T follicular helper cell (primary cell): Measurements from ENCODE around the gene HOXB13.

Experiments used
- DNase-seq: peaks from one replicate; pipeline ENCODE4 v3.0.0-alpha.2; 2020; ENCODE audit warnings: low read depth
- total RNA-seq, 2 experiments: gene quantifications; one replicate each; lab custom pipeline; 2026; lab: John Stamatoyannopoulos, UW

HOXB13 gene
- 0.06 to 0.09 reads per million in 2 experiments for total RNA-seq

GRCh38 chr17:48728232-48729231 is at the start of gene HOXB13:
TSS of gene HOXB13 (minus strand) at chr17:48728750. CDS start at chr17:48728593, 157 bp downstream.
- DNase-seq, result peak; percentile 24

GRCh38 chr17:48776602-48777001 is 48.1 kb upstream of the HOXB13 start:
- DNase-seq, result no peak

DNA sequence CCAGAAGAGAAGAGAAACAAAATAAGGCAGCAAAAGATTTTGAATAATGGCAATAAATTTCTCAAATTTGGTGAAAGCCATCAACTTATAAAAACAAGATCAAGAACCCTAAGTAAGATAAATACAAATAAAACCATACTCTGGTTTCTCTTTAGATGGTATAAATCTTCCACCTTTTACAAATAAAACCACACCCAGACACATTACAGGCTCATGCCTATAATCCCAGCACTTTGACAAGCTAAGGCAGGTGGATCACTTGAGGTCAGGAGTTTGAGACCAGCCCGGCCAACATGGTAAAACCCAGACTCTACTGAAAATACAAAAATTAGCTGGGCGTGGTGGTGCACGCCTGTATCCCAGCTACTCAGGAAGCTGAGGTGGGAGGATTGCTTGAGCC is 44.7 kb upstream of the HOXB13 start:
- no peak for DNase-seq

DNA sequence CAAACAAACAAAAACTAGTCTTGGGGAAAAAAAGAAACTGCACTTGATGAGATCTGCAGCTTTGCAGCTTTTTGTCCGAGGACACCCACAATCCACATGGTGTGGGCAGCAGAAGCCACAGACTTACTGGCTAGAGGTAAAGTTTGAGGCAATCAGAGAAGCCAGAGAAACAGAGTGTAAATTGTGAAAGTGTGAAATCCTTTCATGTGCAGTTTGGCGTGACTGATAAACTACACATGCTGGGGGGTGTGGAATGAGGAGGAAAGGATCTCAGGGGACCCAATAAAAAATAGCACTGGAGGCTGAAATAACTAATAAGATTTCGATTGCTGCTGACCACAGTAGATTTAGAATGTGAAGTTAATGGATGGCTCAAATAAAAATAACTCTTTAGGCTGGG is 42.4 kb upstream of the HOXB13 start:
- DNase-seq, result no peak

DNA sequence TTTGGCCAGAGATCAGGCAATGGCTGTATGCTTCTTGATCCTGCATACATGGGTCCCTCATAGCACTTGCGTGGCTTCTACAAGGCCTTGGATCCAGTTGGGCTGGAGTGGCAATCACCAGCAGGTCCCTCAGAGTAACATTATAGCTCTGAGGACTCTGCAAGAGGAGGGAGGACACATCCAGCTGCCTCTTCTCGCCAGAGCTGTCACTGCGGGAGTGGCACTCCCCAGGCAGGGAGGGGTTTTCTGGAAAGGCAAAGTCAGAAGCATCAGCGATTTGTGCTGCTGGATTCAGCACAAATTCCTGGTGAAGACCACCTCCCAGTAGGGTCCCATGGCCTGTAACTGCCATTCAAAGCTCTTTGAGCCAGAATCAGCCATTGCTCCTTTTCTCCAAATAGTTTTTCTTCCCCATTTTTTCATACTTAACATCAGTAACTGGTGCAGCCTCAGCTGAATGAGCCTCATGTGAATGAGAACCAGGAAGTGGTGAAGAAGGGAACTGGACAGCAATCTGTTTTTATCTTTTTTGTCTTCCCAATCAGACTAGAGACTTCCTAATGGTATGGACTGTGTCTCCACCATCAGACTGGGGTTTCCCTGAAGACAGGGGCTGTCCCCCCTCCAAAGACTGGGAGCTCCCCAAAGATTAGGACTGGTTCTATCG is 40.6 kb upstream of the HOXB13 start:
- DNase-seq, result no peak

DNA sequence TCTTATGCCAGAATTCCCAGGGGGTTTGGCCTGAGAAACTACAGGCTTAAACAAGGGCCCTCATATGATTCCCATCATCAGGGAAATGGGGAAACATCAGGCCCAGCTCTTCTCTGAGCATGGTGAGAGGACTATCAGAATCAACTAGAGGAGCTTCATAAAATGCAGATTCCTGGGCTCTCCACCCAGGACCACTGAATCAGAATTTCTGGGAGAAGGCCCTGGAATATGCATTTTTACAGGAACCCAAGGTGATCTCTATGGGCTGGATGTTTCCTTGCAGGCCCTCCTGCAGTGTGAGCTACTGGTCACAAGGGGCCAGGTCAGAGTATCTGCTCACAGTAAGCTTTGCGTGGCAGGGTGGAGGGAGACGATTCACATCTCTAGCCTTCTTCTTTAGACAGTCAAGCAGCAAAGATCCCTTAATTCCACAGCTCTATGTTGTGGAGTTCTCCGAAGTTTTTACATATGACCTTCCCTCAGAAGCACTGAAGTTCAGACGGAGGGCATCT is 38.8 kb upstream of the HOXB13 start:
- DNase-seq, result no peak

GRCh38 chr17:48761114-48761513 is 32.6 kb upstream of the HOXB13 start:
- no peak for DNase-seq

DNA sequence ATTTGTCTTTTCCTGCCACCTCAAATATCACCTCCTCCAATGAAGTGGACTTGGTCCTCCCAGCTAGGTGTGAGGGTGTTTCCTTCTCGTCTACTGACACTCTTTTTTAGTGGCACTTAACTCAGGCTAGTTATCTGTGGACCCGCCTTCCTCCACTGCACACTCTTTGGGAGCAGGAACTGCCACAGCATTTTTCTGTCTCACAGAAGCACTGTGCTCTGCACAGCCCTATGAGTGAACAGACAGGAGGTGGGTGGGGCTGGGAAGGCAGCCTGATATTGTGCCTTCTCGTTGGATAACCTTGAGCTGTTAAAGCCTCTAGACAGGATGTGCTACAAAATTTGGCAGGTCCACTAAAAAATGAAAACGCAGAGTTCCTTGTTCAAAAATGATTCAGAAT is 31.9 kb upstream of the HOXB13 start:
- DNase-seq, result no peak

- no peak for DNase-seq
These were observed 30.7 kb upstream of the HOXB13 start for GRCh38 chr17:48759288-48759687.

DNA sequence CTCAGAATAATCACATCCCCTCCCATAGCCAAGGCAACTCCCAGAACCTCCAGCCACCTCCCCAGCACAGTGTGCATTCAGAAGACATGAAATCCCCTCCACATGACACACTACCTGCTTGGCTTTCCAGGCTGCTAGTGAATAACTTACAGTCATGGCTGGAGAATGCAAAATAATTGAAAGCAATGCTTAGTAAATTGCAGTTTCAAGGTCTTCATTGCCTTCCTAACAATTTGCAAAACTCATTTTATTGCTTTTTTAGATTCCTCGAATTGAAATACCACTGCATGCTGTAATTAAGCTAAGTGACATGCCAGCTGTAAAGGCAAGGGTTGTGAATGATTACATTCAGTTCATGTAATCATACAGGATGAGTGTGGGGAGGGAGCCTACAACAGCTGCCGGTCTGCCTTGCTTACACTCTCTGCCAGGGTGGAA is 29.0 kb upstream of the HOXB13 start:
- no peak for DNase-seq

DNA sequence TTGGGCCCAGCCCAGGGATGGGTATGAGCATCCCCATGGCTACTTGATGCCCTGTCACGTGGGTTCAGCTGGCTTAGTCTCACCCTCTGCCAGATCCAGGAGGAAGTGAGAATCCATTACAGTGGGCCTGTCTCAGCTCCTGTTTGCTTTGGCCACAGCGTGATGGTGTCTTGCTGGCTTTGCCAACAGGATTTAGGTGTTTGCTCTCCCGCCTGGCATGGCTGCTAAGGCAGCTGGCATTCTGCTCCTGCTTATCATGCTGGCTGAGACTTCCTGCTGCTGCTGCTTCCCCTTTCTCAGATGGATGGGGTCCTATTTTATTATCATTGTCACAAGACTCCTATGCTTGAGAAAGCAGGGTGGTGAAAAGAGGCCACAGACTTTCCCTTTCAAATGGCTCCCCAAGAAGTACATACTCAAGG is 28.3 kb upstream of the HOXB13 start:
- DNase-seq, result no peak

GRCh38 chr17:48755356-48755755 is 26.8 kb upstream of the HOXB13 start:
- no peak for DNase-seq

DNA sequence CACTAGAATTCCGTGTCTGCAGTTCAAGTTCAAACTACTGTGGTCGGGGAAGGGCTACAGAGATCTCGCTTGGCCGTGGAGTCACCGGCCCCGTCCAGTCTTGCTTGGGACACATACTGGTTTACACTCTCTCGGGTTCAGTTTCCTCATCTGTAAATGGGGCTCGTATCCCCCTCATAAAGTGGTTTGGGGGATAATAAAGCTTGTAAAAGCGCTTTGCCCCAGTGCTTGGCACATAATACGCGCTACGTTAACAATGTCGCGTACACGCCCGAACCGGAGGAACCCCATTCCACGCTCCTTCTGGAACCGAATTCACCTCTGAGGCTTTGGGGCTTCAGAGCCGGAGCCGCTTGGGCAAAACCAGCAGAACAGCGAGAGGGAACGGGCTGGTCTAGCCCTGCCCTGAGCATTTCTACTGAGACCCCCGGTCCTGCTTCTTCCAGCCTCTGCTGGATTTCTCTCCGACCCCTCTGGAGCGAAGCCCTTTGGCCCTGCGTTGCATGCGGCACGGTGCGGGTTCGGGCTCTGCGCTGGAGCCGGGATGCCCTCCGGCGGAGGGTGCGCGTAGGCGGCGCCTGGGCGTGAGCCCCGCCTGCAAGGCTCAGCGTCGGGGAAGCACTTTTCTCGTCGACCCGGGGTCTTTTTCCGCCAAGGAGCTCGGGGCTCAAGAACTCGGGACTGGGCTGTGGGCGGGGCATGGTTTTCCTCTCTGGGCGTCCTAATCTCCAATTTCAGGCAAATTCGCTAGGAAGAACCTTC is 26.1 kb upstream of the HOXB13 start:
- DNase-seq, result no peak

DNA sequence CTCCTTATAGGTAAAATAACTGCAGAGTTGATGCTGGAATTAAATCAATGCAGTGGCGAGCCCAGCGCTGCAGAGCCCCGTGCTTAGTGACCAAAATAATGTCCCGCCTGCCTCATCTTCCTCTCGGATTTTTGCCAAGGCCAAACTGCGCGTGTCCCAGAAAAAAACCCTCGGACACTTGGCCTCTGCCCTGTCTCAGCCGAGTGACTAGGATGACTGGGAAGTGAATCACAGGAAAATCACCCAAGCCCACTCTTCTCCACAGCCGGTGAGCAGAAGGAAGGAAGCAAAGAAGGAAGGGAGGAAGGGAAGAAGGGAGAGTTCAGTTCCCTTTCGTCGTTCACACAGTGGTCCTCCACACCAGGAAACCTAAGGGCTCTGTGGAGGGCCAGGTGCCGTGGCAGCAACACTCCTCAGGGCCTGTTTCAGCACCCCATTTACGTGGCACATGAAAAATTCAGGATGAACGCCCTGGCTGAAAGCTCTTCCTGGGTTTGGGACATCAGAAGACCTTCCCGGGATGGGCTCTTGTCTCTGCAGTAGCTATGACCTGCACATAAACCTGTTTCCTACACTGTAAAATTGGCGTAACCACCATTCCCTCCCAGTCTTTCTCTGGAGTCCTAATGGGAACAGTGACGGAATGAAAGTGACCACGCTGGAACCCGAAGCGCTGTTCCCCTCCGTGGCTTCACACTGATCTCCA is 25.4 kb upstream of the HOXB13 start:
- DNase-seq, result no peak

DNA sequence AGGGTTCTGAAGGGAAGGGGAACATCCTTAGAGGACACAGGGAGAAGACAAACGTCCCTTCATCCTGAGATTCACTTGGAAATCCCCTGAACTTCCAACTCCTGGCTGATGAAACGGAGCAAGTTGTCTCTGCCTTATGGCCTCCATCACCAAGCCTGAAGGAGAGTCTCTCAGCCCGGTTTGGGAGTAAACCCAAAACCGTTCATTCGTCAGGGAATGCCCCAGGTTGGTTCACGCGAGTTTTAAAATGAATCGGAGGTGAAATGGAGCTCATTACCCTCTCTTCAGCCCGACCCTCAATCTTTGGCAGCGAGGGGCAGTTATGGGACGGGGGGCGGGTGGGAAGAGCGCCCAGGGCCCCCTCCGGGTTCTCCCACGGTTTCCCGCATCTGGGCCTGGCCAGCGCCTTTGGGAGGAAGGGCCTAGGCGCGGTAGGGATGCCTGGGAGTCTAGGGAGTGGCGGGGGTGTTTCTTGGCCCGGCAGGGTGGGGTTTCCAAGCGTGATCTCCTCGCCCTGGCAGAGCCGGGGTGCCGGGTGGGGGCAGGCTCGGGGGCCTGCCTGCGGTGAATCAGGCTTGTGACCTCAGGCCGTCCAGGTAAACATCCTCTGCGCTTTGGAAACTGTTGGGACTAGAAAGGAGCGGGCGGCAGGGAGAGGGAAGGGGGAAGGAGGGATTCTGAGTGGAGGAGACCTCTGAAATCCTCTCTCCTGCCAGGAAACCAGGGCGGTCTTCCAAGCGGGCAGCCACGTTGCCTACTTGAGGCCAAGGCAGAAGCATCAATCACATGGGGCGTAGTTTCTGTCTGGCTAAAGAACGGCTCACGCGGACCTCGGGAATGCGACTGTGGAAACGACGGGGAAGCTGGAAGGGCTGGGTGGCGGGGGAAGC is 24.1 kb upstream of the HOXB13 start:
- no peak for DNase-seq

- no peak for DNase-seq
These were observed 23.3 kb upstream of the HOXB13 start for GRCh38 chr17:48751733-48752398.

- no peak for DNase-seq
These were observed 22.6 kb upstream of the HOXB13 start for GRCh38 chr17:48751172-48751571.

DNA sequence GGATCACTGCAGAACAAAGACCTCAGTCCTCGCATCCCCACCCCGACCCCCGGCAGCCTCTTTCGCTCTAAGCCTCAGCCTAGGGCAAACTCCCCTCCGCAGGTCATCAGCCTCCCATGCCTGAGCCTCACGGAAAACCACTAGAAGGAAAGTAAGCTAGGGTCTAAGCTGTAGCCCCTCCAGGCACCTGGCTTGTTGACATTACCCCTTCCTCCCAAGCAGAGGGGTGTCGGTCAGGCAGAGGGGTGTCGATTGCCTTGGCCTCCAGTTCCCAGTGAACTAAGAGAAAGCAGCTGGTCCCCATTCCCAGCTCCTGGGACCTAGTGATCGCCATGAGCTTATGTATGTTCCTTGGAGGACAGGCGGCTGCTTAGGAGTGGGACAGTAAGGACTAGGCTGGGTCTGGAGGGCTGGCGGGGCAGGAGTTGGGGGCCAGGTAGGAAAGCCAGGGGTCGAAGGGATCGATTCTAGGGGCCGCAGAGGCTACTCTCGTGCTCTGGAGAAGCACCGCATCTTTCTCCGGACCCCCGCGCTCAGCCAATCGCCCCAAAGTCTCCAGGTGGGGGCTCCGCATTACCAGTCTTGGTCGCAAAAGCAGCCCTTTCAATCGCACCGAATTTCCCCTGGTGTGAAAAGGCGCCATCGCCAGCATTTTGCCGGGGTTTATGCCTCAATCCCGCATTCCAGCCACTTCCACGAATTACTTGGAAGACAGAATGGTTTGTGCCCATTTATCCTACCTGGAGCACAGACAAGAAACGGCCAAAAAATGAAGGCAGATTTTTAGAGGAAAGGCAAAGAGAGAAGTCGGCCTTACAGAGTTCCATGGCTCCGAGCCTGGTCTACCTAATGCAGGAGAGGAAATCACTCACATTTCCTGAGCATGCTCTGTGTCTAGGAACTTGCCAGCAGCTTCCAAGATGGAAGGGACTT is 21.3 kb upstream of the HOXB13 start:
- no peak for DNase-seq
